GM08714 (cell line): Measurements from ENCODE around the gene SSH3.

Source experiments
- H3K4me3 ChIP-seq: fragments of 200-500 bp; sonication (Bioruptor generic); 2 replicates; pipeline ENCODE4 v1.5.1; 2014; ENCODE audit warnings: mild to moderate bottlenecking, low read length, inconsistent platforms
- ZNF274 ChIP-seq: IDR thresholded peaks from 2 replicates; pipeline ENCODE4 v1.6.1; 2012; ENCODE audit warnings: mild to moderate bottlenecking, low read depth, low read length

SSH3 gene

DNA sequence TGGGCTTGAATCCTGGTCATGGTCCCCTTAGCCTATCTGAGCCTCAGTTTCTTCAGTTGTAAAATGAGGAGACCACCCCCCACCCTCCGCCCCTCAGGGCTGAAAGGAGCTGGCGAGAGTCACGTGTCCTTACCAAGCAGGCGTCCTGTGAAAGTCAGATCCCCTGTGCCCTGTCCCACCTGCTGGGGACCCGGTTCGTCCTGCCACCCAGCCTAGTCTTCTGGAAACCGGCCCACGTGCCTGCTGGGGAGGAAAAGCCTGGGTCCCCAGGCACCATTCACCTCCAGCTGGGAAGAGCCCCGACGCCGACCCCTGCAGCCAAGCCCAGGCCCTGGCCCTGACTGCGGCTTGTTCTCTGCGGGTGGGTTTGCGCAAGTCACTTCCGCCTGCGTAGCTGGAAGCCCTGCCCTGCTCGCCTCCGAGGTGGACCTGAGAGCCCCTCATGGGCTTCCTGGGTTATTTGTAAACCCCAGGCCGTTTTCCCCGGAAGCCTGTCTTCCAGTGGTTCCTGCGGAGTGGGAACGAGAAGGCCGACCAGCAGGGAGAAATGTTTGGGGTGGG is 679 bp upstream of the SSH3 start:
- TF ChIP-seq ZNF274: no peak
- H3K4me3 ChIP-seq: no peak overlapping the region; the same call in 1 of the 2 replicates

DNA sequence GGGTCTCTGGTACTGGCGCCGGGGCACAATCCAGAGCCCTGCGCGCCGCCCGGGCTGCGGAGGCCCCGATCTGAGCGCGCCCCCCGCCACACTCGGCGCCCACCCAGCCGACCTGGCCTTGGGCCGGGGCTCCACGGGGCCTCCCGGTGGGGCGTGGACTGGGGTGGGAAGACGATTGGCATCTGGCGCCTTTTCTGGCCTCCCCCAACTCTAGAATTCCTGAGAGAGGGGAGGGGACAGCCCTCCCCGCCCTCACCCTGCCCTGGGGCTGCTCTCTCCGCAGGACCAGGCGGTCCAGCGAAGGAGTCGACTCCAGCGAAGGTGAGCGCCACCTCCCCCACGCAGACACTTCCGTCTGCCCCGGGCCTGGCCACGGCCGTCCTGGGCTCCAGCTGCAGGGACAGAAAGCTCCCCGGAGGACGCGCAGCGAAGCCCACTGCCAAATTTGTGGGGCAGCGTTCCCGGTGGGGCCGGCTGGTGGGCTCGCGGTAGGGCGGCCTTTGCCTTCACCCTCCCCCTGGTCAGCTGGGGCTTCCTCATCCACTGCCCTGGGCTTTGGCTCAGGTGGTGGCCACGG is 593 bp downstream of the SSH3 start:
- peak overlapping the region; percentile 39; the same call in 1 of the 2 replicates for H3K4me3 ChIP-seq
- no peak for TF ChIP-seq ZNF274

DNA sequence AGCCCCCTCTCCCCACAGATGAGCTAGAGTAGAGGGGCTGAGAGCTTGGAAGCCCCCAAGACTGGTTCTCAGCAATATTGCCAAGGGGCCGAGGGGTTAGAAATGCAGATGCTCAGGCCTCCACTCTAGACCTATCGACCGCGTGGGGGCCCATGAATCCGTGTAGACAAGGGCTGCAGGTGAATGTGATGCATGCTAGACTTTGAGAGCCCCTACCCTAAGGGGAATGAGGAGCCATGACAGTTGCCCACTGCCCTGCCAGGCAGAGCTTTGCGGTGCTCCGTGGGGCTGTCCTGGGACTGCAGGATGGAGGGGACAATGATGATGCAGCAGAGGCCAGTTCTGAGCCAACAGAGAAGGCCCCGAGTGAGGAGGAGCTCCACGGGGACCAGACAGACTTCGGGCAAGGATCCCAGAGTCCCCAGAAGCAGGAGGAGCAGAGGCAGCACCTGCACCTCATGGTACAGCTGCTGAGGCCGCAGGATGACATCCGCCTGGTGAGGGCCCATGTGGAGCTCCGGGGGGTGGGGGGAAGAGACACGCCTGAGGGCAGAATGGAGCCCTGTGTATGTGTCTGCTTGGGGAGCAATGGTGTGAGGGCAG is 1.3 kb downstream of the SSH3 start:
- H3K4me3 ChIP-seq: no peak overlapping the region

DNA sequence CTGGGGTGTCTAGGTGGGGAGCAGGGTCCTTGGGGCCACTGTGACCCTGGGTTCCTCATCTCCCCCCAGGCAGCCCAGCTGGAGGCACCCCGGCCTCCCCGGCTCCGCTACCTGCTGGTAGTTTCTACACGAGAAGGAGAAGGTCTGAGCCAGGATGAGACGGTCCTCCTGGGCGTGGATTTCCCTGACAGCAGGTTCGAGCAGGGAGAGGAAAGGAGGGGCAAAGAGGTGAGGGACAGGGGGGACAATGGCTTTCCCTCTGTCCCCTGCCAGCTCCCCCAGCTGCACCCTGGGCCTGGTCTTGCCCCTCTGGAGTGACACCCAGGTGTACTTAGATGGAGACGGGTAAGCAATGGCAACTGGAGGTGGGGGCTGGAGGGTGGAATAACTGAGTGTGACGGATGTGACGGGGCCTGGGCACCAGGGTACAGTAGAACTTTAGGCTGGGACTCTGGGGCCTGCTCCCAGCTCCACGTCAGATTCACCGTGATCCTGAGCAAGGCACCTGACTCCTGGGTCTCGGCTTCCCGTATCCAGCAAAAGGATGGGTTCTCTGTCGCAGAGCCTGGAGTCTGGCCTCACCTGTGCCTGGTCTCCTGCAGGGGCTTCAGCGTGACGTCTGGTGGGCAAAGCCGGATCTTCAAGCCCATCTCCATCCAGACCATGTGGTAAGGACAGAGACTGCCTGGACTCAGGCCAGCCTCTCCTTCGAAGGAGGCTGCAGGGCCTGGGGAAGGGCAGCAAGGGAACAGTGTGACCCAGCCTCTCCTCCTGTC is 3.6 kb downstream of the SSH3 start:
- TF ChIP-seq ZNF274: no peak
- H3K4me3 ChIP-seq: no peak overlapping the region

More for the DNA sequence above, 1.3 kb downstream of the SSH3 start:
- TF ChIP-seq ZNF274: no peak

DNA sequence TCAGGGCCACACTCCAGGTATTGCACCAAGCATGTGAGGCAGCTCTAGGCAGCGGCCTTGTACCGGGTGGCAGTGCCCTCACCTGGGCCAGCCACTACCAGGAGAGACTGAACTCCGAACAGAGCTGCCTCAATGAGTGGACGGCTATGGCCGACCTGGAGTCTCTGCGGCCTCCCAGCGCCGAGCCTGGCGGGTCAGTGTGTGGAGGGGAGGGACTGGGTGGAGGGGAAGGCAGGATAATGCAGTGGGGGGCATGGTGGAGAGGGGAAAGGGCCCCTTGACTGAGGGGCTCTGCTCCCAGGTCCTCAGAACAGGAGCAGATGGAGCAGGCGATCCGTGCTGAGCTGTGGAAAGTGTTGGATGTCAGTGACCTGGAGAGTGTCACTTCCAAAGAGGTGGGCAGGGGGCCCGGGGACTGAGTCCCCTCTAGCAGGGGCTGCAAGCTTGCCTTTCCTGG is 4.2 kb downstream of the SSH3 start:
- H3K4me3 ChIP-seq: no peak overlapping the region
- TF ChIP-seq ZNF274: no peak

DNA sequence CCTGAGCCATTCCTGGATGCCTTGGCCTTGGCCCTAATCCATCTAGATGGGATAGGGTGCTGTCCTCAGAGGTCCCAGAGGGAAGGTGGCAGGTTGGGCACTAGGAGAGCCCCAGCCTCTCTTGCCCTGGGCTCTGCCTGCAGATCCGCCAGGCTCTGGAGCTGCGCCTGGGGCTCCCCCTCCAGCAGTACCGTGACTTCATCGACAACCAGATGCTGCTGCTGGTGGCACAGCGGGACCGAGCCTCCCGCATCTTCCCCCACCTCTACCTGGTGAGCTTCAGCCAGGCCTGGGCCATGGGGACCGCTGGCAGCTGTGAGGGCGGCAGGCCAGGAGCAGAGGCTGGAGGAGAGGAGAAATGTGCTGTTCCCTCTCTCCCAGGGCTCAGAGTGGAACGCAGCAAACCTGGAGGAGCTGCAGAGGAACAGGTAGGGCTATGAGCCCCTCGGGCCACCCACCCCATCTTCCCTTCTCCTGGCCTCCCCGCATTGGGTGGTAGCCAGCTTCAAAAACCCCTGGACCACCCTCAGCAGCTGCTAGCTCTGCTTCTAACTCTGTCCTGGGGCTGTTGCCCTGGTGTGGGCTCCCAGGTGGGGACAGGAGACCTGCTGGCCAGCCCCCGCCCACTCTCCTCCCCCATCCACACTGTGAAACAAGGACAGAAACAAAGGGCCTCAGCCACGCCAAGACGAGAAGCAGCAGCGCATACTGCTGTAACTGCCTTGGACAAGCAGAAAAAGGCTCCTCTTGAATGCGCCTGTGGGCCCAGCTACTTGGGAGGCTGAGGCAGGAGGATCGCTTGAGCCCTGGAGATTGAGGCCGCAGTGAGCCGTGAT is 4.9 kb downstream of the SSH3 start:
- H3K4me3 ChIP-seq: no peak overlapping the region
- TF ChIP-seq ZNF274: no peak

DNA sequence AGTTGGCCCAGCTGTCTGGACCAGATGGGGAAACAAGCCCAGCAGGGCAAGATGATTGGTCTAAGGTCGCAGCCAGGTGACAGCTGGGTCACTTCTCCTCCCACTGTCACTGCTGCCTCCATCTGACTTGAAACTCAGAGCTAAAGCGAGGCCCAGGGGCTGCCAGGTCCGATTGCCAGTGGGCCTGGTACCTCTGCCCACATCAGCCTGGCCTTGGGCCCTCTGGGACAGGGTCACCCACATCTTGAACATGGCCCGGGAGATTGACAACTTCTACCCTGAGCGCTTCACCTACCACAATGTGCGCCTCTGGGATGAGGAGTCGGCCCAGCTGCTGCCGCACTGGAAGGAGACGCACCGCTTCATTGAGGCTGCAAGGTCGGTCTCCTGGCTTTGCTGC is 5.8 kb downstream of the SSH3 start:
- H3K4me3 ChIP-seq: no peak overlapping the region
- TF ChIP-seq ZNF274: no peak

DNA sequence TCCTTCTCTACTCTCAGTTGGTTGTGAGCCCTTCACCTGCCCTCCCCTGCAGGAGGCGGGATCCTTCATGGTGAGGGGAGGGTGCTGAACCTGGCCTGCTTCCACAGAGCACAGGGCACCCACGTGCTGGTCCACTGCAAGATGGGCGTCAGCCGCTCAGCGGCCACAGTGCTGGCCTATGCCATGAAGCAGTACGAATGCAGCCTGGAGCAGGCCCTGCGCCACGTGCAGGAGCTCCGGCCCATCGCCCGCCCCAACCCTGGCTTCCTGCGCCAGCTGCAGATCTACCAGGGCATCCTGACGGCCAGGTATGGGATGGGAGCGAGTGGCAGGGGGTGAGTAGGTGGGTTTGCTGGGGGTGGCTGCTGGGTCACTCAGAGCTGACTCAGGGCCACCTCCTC is 6.3 kb downstream of the SSH3 start:
- H3K4me3 ChIP-seq: no peak overlapping the region
- no peak for TF ChIP-seq ZNF274

DNA sequence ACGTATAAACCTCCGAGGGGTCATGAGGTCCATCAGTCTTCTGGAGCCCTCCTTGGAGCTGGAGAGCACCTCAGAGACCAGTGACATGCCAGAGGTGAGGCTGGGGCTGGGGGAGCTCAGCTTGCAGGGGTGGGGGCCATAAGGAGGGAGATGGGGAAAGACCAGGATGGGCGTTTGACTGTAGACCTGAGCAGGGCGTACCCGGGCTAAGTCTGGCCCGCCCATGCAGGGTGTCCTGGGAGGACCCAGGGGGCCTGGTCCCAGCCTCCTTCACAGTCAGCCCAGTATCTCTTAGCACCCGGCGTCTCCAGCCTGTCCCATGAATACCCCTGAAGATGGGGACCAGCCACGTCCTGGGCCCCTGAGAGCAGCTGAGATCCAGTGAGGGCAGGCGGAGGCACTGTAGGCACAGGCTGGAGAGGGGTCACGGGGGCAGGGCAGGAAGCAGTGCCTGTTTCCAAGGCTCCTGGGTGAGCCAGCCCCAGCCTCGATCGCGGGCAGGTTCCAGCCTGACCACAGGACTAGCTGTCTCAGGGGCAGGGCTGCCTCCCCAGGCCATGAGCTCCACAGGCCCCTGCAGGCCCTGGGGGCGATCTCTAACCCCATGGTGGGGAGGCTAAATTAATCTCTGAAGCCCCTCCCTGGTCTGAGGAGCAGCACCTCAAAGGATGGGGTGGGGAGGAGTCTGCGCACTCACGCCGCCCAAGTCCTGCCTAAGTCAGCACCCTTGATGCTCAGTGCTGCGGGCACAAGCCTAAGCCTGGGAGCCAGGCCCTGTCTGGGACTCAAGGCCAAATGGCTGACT is 7.1 kb downstream of the SSH3 start:
- TF ChIP-seq ZNF274: no peak
- H3K4me3 ChIP-seq: no peak overlapping the region

DNA sequence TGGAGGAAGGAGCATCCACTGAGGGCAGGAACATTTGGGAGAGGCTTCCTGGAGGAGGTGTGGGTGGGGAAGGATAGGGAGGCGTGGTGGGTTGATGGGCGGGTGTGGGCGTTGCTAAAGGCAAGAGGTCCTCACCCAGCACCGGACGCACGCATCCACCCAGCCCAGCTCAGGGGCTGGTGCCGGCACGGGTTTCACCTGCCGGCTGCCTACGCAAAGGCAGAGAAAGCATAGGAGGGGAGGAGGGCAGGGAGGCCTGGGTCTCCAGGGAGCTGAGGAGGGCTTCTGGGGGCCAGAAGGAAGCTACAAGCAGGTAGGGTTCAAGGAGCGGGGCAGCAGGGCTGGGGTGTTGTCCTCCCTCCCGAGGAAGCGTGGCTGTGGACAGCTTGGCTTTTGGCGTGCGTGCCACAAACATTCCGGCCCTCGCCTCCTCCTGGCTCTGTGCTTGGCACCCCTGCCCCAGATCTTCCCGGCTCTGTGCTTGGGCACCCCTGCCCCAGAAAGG is 7.8 kb downstream of the SSH3 start:
- no peak overlapping the region for H3K4me3 ChIP-seq
- TF ChIP-seq ZNF274: no peak

DNA sequence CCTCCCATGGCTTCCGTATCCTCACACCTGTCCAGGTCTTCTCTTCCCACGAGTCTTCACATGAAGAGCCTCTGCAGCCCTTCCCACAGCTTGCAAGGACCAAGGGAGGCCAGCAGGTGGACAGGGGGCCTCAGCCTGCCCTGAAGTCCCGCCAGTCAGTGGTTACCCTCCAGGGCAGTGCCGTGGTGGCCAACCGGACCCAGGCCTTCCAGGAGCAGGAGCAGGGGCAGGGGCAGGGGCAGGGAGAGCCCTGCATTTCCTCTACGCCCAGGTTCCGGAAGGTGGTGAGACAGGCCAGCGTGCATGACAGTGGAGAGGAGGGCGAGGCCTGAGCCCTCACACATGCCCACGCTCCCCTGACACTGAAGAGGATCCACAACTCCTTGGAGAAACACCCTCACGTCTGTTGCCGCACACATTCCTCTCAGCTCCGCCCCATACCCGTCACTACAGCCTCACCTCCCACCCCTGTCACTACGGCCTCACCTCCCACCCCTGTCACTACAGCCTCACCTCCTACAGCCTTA is 8.3 kb downstream of the SSH3 start:
- no peak for TF ChIP-seq ZNF274
- no peak overlapping the region for H3K4me3 ChIP-seq

DNA sequence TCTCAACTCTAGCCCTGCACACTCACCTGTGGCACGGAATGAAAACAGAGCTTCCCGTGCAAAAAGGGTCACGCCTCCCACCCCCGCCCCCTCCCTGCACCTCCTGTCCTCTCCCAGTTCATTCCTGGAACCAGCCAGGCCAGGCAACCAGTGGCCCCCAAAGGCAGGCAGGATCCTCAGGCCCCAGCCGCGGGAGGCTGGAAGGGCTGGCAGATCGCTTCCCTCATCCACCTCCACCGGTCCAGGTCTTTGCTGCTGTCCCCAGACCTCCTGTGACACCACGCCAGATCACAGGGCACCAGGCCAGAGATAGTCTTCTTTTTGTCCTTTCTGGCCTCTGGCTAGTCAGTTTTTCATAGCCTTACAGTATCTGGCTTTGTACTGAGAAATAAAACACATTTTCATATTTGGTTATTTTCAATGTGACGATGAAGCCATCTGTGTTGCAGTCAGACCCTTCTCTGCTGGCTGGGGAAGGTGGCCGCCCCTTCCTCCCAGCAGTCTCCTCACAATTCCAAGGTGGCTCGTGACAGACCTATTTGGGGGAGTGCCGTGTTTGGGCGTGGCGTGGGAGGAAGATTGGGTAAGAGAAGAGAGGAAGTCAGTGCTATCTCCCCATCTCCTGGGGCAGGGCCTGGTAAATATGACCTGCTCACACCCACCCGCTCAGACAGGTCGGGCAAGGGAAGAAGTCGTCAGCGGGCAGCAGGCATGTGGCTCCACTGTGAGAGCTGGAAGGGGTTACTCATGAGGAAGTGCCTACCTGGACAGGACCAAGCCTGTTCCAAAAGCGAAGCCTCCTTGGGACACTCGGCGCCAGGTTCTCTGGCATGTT is 9.1 kb downstream of the SSH3 start:
- no peak overlapping the region for H3K4me3 ChIP-seq
- no peak for TF ChIP-seq ZNF274
